Cardiac fibroblast (primary cell): ENCODE measurements around the gene S100A5.
A peak's percentile ranks its signal among the peaks of the same experiment; 100 is the strongest.

ENCODE experiments used
- DNase-seq, 2 donors: peaks; one replicate each; pipeline versions ENCODE4 v3.0.0 to v3.0.0-alpha.2; 2010; ENCODE audit warnings: low read depth in 2 of 2
- H3K4me3 ChIP-seq, 2 donors: replicated peaks in 1 of 2; 1 replicate in 1 of 2; 2 replicates in 1 of 2; pipeline ENCODE4 v1.5.1; 2011; ENCODE audit warnings: low read depth in 2 of 2, low read length in 2 of 2, mild to moderate bottlenecking in 2 of 2, moderate library complexity in 1 of 2
- TF ChIP-seq, protein P1 (sequence below): IDR thresholded peaks from one replicate; pipeline ENCODE4 v1.5.1; 2011; ENCODE audit warnings: low read depth, mild to moderate bottlenecking, low read length, inconsistent platforms

The S100A5 gene

DNA sequence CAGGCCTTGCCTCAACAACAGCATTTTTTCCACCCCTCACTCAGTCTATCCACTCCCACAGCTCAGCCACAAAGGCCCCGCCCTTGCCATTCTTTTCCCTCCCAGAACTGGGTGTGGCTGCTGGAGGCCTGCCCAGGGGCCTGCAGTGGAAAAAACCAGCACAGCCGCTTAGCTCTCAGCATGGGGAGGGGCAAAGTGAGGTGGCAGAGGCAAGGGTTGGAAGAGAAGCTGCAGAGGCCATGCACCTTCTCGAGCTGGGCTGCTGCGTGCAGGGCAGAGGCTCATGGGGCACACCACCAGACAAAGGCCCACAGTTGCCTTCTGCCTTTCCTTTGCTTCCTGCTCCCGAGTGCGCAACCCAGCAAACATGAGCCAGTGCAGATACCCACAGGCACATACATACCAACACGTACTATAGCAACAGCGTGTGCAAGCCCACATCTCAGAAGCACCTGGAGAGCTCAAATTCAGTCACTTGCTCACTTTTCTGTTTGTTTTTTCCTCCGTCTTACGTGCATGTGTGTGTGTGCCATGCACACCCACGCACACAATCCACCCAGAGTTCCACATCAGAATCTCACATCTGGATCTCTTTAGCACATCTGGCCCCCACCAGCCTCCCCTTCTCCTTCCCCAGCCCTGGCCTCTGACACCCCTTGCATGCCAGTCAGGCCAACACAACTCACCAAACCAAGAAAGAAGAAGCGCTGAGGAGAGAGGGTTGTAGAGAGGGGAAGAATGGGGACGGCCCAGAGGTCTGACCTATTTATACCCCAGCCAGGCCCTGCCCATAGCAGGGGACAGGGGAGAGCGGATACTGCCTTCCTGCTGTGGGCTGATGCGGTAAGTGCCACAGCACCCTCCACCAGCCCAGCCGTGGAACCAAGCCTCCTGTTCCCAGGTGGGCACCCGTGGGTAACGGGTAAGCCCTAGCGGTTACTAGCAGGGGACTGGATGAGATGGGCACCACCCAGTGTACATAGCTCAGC lies 4.6 kb upstream of the S100A5 start, which contains the start of gene S100A4:
Gene S100A4, minus strand, starts transcription at position 740 of the 989 bp plus-strand sequence. CDS start 1,012 bp downstream, outside the sequence.
- peak within 1 kb of the TSS; percentile 12 to 22 for H3K4me3 ChIP-seq
- peak; percentile 88 to 96 for DNase-seq
- TF ChIP-seq, protein P1, sequence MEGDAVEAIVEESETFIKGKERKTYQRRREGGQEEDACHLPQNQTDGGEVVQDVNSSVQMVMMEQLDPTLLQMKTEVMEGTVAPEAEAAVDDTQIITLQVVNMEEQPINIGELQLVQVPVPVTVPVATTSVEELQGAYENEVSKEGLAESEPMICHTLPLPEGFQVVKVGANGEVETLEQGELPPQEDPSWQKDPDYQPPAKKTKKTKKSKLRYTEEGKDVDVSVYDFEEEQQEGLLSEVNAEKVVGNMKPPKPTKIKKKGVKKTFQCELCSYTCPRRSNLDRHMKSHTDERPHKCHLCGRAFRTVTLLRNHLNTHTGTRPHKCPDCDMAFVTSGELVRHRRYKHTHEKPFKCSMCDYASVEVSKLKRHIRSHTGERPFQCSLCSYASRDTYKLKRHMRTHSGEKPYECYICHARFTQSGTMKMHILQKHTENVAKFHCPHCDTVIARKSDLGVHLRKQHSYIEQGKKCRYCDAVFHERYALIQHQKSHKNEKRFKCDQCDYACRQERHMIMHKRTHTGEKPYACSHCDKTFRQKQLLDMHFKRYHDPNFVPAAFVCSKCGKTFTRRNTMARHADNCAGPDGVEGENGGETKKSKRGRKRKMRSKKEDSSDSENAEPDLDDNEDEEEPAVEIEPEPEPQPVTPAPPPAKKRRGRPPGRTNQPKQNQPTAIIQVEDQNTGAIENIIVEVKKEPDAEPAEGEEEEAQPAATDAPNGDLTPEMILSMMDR: no peak

DNA sequence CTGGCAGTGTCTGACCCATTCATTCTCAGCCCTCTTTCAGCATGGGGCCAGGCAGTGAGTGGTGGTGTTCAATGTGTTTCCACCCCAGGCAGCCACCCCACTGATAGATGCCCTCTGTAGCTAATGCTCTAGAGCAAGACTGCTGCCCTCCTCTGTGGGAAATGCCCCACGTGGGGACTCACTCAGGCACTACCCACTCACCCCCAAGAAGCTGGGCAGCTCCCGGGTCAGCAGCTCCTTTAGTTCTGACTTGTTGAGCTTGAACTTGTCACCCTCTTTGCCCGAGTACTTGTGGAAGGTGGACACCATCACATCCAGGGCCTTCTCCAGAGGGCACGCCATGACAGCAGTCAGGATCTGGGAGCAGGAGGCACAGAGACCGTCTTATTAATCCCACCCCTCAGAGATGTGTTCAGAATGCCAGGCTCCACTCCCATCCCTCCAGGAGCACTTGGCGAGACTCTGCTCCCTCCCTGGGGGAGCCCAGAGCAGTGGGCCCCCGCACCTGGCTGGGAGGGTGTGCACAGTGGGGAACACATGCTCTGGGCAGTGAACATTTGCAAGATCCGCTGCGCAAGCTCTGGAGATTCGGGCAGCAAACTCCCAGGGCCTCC lies 3.8 kb upstream of the S100A5 start:
- TF ChIP-seq, protein P1: no peak
- DNase-seq: no peak
- peak overlapping the region; percentile 12 to 22 for H3K4me3 ChIP-seq

GRCh38 chr1:153543736-153544135 lies 3.0 kb upstream of the S100A5 start:
- H3K4me3 ChIP-seq: no peak overlapping the region

GRCh38 chr1:153542956-153543711 lies 2.4 kb upstream of the S100A5 start:
- H3K4me3 ChIP-seq: no peak overlapping the region
- no peak for DNase-seq
- TF ChIP-seq, protein P1: no peak

More at GRCh38 chr1:153543736-153544135, 3.0 kb upstream of the S100A5 start:
- TF ChIP-seq, protein P1: no peak
- no peak for DNase-seq

DNA sequence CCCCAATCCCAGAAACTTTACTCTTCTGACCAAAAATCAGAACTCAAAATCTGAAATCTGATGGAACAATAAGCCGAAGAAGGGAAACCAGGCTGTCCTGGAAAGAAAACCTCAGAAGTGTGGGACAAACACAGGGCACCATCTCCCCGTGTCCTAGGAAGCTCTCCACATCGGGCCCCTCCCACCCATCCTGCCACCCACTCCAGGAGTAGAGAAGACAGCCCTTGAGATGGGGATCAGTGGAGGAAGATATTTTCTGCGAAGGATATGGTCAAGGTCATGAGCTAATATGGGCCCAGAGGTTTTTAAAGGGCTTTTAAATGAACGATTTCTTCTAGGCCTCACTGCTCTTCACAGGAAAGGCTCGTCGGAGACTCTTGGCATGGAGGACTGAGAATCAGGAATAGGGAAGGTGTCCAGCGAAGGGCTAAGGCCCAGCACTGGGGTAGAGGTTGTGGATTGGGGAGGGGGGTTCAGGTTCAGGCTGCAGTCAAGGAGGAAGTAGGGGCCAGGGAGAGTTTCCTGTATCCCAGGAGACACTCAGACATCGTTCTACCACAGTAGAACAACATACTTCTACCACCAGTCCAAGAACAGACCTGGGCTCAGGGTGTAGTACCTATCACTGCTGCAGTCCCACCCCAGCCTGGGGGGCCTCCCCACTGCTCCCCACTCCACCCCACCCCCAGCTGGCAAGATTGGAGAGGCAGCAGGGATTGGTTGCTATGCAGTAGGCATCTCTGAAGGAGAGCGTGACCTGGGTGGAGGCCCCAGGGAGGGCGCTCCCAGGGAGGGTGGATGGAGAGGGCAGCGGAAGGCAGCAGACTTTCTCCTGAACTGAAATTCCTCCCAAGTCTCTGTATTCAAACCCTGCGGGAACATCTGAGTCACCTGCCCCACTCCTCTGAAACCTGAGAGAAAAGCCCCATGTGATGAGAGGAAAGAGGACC lies 1.2 kb upstream of the S100A5 start:
- TF ChIP-seq, protein P1: no peak
- no peak overlapping the region for H3K4me3 ChIP-seq
- DNase-seq: no peak
